Right lobe of liver (tissue), 6 donors: ENCODE results near the gene ADPRS. TPM values are rescaled to one million over a fixed set of nuclear protein-coding genes. Genes with fewer than 3 reads are reported as not detected.

Experiments
- ATAC-seq, 4 donors: fragments of 200-7000 bp; cut with Tn5 transposase; one replicate each; pipeline ENCODE4 v1.9.1; 2020; ENCODE audit warnings: mild to moderate bottlenecking in 4 of 4, moderate library complexity in 4 of 4
- DNase-seq, 3 donors: peaks; one replicate each; pipeline ENCODE4 v3.0.0-alpha.2; 2020
- H3K27ac ChIP-seq, 3 donors: fragments of 200-600 bp; one replicate each; pipeline ENCODE4 v1.8.0; 2022
- H3K27me3 ChIP-seq, 2 donors: fragments of 200-600 bp; one replicate each; pipeline ENCODE4 v1.8.0; 2022
- H3K36me3 ChIP-seq, 4 donors: fragments of 200-600 bp; sonication (generic) in 1 of 4; one replicate each; pipeline versions ENCODE4 v1.5.1 to v1.8.0; 2017 to 2022; ENCODE audit warnings: control low read depth in 1 of 4
- H3K4me1 ChIP-seq, 4 donors: fragments of 200-600 bp; sonication (generic) in 1 of 4; one replicate each; pipeline versions ENCODE4 v1.5.1 to v1.8.0; 2017 to 2022; ENCODE audit warnings: control low read depth in 1 of 4
- H3K4me3 ChIP-seq, 3 donors: fragments of 200-600 bp; one replicate each; pipeline ENCODE4 v1.8.0; 2022
- H3K9me3 ChIP-seq, 4 donors: fragments of 200-600 bp; sonication (generic) in 1 of 4; one replicate each; pipeline versions ENCODE4 v1.5.1 to v1.8.0; 2017 to 2022; ENCODE audit warnings: control low read depth in 1 of 4
- POLR2A ChIP-seq: fragments of 450-650 bp; IDR thresholded peaks from one replicate; pipeline ENCODE4 v1.6.1; 2017; ENCODE audit warnings: antibody characterized with exemption, mild to moderate bottlenecking
- WGBS: methylation state at CpG from one replicate; pipeline ENCODE4 v1.1.6; 2018; ENCODE audit warnings: low coverage, low lambda C conversion rate; ENCODE audit not compliant: insufficient coverage; ENCODE audit errors: missing lambda C conversion rate; 5-methylcytosine and 5-hydroxymethylcytosine counted together
- intact Hi-C, 2 donors: fragments of 100-400 bp; cut with DNase I; formaldehyde crosslinking; loops; one replicate each; pipeline versions ENCODE4 v1.11.2 to v1.14.1; 2022
- total RNA-seq, 6 experiments: library from RNA; depleted of rRNA in 2 of 6; stranded (reverse); fragments of >200 nt in 2 of 6; fragmentation: NEBNext Ultra II Directional in 3 of 6; extraction: Animal tissue kit (Norgen Biotek cat#: 25700) in 3 of 6; gene quantifications; one replicate each; pipeline versions ENCODE4 v1.1.0 to v1.2.4, GENCODE V29; 2016 to 2023
- TF ChIP-seq, protein P1 (sequence below), 4 donors: fragments of 200-600 bp in 3 of 4; fragments of 450-650 bp in 1 of 4; IDR thresholded peaks; one replicate each; pipeline versions ENCODE4 v1.5.1 to v1.8.0; 2016 to 2022; ENCODE audit warnings: antibody characterized with exemption in 4 of 4, mild to moderate bottlenecking in 2 of 4
- donor health status: DM: no; HTN: yes; CAD: no.
- donor health status: DM: no; HTN: no; CAD: no.
- donor health status: DM: no; HTN: no; CAD: no.
- donor health status: DM: no; HTN: yes; CAD: no.
- donor health status: DM: no; HTN: yes; CAD: no.

Gene ADPRS
- total RNA-seq, 6 experiments from 2014 or later: 9.1 to 30.7 (median 14.9) TPM

GRCh38 chr1:36055706-36056105 is 33.0 kb upstream of the ADPRS start:
- Histone ChIP-seq H3K36me3 (peaks cover 0 to 9% (median 4%) of the 10 kb centered on the region in 4 donors), H3K9me3 (no peaks in the 10 kb centered on the region), H3K27ac (no peak overlapping the region), H3K4me3 (no peak overlapping the region), H3K27me3 (no peaks in the 10 kb centered on the region), H3K4me1 (no peaks in the 10 kb centered on the region)
- DNase-seq (no peak), ATAC-seq (no peak)
- WGBS: 81% methylated on average over 5 of the region's 5 CpGs
- intact Hi-C loops: no loop called here
- TF ChIP-seq POLR2A: no peak
- TF ChIP-seq, protein P1, sequence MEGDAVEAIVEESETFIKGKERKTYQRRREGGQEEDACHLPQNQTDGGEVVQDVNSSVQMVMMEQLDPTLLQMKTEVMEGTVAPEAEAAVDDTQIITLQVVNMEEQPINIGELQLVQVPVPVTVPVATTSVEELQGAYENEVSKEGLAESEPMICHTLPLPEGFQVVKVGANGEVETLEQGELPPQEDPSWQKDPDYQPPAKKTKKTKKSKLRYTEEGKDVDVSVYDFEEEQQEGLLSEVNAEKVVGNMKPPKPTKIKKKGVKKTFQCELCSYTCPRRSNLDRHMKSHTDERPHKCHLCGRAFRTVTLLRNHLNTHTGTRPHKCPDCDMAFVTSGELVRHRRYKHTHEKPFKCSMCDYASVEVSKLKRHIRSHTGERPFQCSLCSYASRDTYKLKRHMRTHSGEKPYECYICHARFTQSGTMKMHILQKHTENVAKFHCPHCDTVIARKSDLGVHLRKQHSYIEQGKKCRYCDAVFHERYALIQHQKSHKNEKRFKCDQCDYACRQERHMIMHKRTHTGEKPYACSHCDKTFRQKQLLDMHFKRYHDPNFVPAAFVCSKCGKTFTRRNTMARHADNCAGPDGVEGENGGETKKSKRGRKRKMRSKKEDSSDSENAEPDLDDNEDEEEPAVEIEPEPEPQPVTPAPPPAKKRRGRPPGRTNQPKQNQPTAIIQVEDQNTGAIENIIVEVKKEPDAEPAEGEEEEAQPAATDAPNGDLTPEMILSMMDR (IDR thresholded peaks at IDR 0.05): no peak

DNA sequence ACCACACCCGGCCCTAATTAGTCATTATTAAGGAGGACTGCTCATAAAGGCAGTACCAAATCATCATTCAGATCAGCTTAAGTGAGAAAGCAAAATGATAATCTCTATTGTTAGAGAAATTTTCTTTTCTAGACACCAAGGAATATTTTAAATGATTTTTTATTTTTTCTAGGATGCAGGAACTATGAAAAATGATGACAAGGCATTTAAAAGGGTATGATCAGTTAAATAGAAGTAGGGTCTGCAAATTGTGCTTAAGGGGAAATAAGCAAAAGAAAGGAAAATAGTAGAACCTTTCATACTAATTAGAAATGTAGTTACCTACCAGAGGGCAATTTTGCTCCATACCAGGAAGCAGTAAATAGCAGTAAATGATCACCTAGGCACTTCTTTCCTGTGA is 26.4 kb upstream of the ADPRS start:
- H3K27me3 ChIP-seq: no peaks in the 10 kb centered on the region
- H3K9me3 ChIP-seq: no peaks in the 10 kb centered on the region
- no peak overlapping the region for H3K27ac ChIP-seq
- intact Hi-C loops: no loop called here
- no peak for TF ChIP-seq POLR2A
- TF ChIP-seq, protein P1 (IDR thresholded peaks at IDR 0.05): no peak
- H3K4me3 ChIP-seq: no peak overlapping the region
- H3K36me3 ChIP-seq: no peaks in the 10 kb centered on the region
- H3K4me1 ChIP-seq: no peaks in the 10 kb centered on the region
- no peak for ATAC-seq
- DNase-seq: no peak
- WGBS: 100% methylated on average over 1 of the region's 1 CpG

DNA sequence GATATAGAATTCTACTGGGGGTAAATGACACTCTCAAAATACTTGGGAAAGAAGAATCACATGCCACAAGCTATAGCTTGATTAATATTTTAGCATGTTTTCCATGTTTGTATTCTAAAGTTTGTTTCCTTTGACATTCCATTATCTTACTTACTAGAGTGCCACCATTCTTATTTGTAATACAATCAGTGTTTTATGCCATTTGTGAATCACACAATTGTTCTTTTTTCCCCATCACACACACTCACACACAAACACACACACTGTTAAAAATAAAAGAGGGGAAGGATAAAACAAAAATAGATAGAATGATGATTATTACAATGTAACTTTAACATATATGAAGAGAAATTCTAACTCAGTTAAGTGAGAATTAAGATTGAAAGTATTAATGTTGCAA is 20.8 kb upstream of the ADPRS start:
- H3K27ac ChIP-seq: no peak overlapping the region
- DNase-seq: no peak
- H3K36me3 ChIP-seq: no peaks in the 10 kb centered on the region
- ATAC-seq: no peak
- no peaks in the 10 kb centered on the region for H3K4me1 ChIP-seq
- H3K9me3 ChIP-seq: no peaks in the 10 kb centered on the region
- intact Hi-C loops: no loop called here
- H3K4me3 ChIP-seq: no peak overlapping the region
- no peaks in the 10 kb centered on the region for H3K27me3 ChIP-seq
- TF ChIP-seq, protein P1 (IDR thresholded peaks at IDR 0.05): no peak
- no peak for TF ChIP-seq POLR2A

DNA sequence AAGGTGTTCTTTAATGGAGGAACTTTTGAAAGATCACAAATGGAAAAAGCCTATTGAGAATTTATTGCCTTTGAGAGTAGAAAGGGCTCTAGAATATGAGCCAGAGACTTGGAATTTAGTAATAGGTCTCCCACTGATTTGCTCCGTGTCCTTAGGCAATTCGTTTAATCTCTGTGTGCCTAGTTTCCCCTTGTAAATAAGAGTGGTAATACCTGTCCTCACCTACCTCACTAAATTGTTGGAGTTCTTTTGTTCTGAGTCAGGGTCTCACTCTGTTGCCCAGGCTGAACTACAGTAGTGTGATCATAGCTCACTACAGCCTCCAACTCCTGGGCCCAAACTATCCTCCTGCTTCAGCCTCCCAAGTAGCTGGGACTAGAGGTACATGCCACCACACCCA is 19.8 kb upstream of the ADPRS start:
- Histone ChIP-seq H3K36me3 (no peaks in the 10 kb centered on the region), H3K27me3 (no peaks in the 10 kb centered on the region), H3K4me1 (no peaks in the 10 kb centered on the region), H3K4me3 (no peak overlapping the region), H3K27ac (no peak overlapping the region), H3K9me3 (no peaks in the 10 kb centered on the region)
- intact Hi-C loops: no loop called here
- no peak for TF ChIP-seq POLR2A
- TF ChIP-seq, protein P1 (IDR thresholded peaks at IDR 0.05): no peak
- ATAC-seq (no peak), DNase-seq (no peak)
- 92% methylated on average over 2 of the region's 2 CpGs for WGBS

DNA sequence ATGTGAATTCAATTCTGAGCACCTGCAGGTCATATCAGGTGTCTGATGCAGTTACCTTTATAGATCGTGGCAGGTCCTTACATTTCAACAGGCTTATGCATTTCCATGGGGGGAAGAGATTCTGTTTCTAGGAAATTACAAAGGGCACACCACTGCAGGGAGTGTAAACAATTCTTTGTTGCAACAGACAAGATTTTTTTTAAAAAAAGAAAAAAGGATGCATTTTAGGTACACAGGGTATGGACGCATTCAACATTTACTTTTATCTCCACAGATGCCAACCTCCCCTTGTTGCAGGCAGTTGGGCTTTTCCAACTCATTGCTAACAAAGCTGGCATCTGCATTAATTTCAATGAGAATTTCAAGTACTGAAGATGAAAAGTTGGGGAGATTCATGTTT is 18.3 kb upstream of the ADPRS start:
- no peak for ATAC-seq
- 75% methylated on average over 2 of the region's 2 CpGs for WGBS
- H3K4me3 ChIP-seq: no peak overlapping the region
- no peaks in the 10 kb centered on the region for H3K4me1 ChIP-seq
- no peaks in the 10 kb centered on the region for H3K9me3 ChIP-seq
- no peak for DNase-seq
- H3K27ac ChIP-seq: no peak overlapping the region
- no peaks in the 10 kb centered on the region for H3K36me3 ChIP-seq
- intact Hi-C loops: no loop called here
- TF ChIP-seq, protein P1 (IDR thresholded peaks at IDR 0.05): no peak
- no peak for TF ChIP-seq POLR2A
- no peaks in the 10 kb centered on the region for H3K27me3 ChIP-seq
